Activated CD8-positive, alpha-beta memory T cell treated with anti-CD3 and anti-CD28 coated beads, Interleukin-2, amount 50 U/mL, for 1 hour (primary cell): Measurements from ENCODE around the gene PRR20B.
"Not testable (repeated sequence)": the region's sequence is repeated elsewhere in the genome, so short reads cannot be mapped to it uniquely, and the experiment has no call there.

Experiments
- DNase-seq: peaks from one replicate; pipeline ENCODE4 v3.0.0-alpha.2; 2020; ENCODE audit errors: extremely low read depth

The PRR20B gene

GRCh38 chr13:57147188-57147587, at the start of gene PRR20B:
Gene PRR20B (plus strand): TSS chr13:57147488. CDS start chr13:57147875, 387 bp downstream.
- DNase-seq, result not testable (repeated sequence)

GRCh38 chr13:57114945-57115344, 32.3 kb upstream of the PRR20B start:
- DNase-seq, result no peak

GRCh38 chr13:57123681-57124080, 23.6 kb upstream of the PRR20B start:
- no peak for DNase-seq

DNA sequence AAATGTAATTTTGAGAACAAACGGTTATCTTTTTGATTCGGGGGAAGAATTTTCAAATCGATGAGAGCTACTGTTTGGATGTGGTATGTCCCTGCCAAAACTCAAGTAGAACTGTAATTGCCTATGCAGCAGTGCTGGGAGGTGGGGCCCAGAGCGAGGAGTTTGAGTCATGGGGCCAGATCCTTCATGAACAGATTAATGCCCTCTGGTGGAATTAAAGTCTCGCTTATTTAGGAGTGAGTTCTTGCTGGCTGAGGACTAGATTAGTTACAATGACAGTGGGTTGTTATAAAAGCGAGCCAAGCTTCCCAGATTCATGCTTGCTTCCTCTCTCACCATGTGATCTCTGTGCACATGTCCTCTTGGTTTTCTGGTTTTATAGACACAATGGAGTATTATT, 18.4 kb upstream of the PRR20B start:
- DNase-seq, result no peak

GRCh38 chr13:57136093-57136492, 11.2 kb upstream of the PRR20B start:
- no peak for DNase-seq

DNA sequence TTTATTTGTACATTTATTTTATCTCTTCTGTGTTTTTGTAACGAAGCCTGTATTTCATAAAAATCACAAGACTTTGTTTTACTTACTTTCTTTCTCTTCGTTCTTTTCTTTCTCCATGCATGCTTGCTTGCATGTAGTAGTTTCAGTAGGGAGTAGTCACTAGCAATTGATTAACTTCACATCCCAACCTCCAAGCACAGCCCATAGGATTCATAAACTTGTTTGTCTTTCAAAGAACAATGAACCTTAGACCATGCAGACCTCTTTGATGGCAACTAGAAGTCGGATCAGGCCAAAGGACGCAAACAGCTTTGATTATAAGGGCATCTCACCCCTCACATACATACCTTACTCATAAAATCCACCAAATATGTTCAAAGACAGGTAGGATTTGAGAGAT, 9.7 kb upstream of the PRR20B start:
- DNase-seq, result no peak

DNA sequence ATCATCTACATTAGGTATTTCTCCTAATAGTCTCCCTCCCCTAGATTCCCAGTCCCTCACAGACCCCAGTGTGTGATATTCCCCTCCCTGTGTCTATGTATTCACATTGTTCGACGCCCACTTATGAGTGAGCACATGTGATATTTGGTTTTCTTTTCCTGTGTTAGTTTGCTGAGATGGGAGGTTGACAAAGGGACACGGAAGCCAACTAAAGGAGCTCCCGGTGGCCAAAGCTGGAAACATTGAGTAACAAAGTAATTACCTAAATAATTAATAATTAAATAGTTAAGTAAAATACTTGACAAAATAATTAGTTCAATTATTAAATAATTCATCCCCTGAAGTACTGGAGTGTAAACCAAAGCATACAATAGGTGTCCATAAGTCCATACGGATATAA, 8.3 kb upstream of the PRR20B start:
- no peak for DNase-seq

GRCh38 chr13:57139781-57140180, 7.5 kb upstream of the PRR20B start:
- not testable (repeated sequence) for DNase-seq

GRCh38 chr13:57140235-57140968, 6.9 kb upstream of the PRR20B start, which contains the start of gene PRR20A:
Gene PRR20A (plus strand): TSS chr13:57140918. CDS start chr13:57141305, 387 bp downstream.
- not testable (repeated sequence) for DNase-seq

- DNase-seq, result not testable (repeated sequence)
Measured at GRCh38 chr13:57148106-57148505, 818 bp downstream of the PRR20B start.

DNA sequence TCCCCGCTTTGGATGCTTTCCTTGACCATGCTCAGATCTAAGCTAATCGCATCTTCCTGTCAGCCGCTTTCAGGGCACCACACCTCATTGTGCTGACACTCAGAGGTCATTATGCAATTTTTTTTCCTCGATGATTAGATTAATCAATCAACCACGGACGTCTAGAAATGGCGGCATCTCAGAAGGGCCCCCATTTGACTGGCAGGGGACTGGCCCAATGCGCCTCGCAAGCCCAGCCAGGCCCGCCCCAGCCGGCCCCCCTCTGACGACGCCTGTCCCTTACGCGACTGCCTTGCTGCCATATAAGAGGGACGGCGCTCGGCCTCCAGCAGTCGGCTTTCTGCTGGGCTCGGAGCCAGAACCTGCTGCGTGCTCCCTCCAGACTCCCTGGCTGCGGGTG, 6.5 kb downstream of the PRR20B start, which contains the start of gene PRR20C:
TSS of gene PRR20C (plus strand) at position 301 of the 400 bp plus-strand sequence. CDS start 387 bp downstream, outside the sequence.
- not testable (repeated sequence) for DNase-seq

GRCh38 chr13:57160332-57160731, 13.0 kb downstream of the PRR20B start, which contains the start of gene PRR20D:
Gene PRR20D (plus strand): TSS chr13:57160632. CDS start chr13:57161019, 387 bp downstream.
- not testable (repeated sequence) for DNase-seq

GRCh38 chr13:57166897-57167296, 19.6 kb downstream of the PRR20B start, which contains the start of gene PRR20E:
Gene PRR20E (plus strand): TSS chr13:57167197. CDS start chr13:57167584, 387 bp downstream.
- DNase-seq, result not testable (repeated sequence)

DNA sequence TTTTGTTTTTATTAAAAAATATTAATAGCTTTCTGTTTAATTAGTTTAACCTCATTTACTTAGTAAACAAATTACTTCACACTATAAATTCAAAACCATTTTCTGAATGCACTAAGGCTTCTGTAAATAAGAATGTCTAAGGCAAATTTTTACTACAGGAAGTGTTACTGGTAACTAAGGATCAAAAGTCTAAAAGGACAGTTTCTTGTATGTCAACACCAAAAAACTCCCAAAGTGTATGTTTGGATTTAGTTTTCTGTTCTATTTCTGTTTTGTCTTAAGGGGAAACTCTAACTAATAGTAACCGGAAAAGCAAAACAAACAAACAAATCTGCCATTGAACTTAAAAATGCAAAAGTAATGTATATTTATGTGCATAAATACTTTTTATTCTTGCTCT, 44.4 kb downstream of the PRR20B start:
- DNase-seq, result no peak
